Colonic mucosa (tissue), 4 donors: Measurements from ENCODE around the gene SUGCT. TPM values are rescaled to one million over a fixed set of nuclear protein-coding genes. Genes with fewer than 3 reads are reported as not detected.
A peak's percentile ranks its signal among the peaks of the same experiment; 100 is the strongest.

Experiments
- DNase-seq: peaks from one replicate; pipeline ENCODE4 v3.0.0-alpha.2; 2020
- H3K27ac ChIP-seq: fragments of 200-600 bp; one replicate; pipeline ENCODE4 v1.8.0; 2021
- H3K27me3 ChIP-seq: fragments of 200-600 bp; one replicate; pipeline ENCODE4 v1.8.0; 2021
- H3K36me3 ChIP-seq: fragments of 200-600 bp; one replicate; pipeline ENCODE4 v1.8.0; 2021
- H3K4me1 ChIP-seq: fragments of 200-600 bp; one replicate; pipeline ENCODE4 v1.8.0; 2021; ENCODE audit warnings: mild to moderate bottlenecking
- H3K4me3 ChIP-seq: fragments of 200-600 bp; one replicate; pipeline ENCODE4 v1.8.0; 2021
- H3K9ac ChIP-seq, 2 donors: one replicate each; pipeline ENCODE4 v1.7.0; 2013; ENCODE audit warnings: control low read depth in 2 of 2, low read depth in 2 of 2, low read length in 2 of 2
- H3K9me3 ChIP-seq: fragments of 200-600 bp; one replicate; pipeline ENCODE4 v1.8.0; 2021
- intact Hi-C: fragments of 100-400 bp; cut with DNase I; formaldehyde crosslinking; loops from one replicate; pipeline ENCODE4 v1.14.1; 2022
- total RNA-seq, 2 donors: library from RNA; stranded (reverse); fragmentation: NEBNext Ultra II Directional in 1 of 2; extraction: Animal tissue kit (Norgen Biotek cat#: 25700) in 1 of 2; gene quantifications; one replicate each; pipeline ENCODE4 v1.2.1, GENCODE V29; 2021
- TF ChIP-seq, protein P1 (sequence below): fragments of 200-600 bp; IDR thresholded peaks from one replicate; pipeline ENCODE4 v1.8.0; 2022; ENCODE audit warnings: antibody characterized with exemption, mild to moderate bottlenecking
- donor health status: healthy.
- donor health status: DM: no; HTN: no; CAD: no.
- donor health status: DM: no; HTN: no; CAD: no.

Gene SUGCT
- total RNA-seq, 2 donors from 2014 or later: 3.6 to 15.1 TPM

DNA sequence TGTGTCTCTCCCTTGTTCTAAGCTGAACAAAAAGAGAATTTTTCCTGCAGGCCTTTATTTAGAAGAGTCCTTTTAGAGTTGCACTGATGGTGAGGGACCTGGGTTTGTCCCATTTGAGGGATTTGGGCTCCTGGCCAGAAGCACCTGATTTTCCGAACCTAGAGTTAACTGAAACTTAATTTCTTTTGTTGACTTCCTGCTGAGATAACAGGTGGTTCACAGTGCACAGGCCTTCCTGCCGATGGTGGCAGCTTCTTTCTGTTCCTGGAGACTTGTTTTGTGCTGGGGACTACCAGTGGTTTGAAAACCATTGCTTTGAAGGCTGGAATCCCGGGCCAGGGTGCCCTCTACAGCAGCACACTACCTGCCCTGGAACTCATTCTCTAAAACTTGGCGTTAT is 99.2 kb downstream of the SUGCT start:
- no peak overlapping the region for H3K4me3 ChIP-seq
- H3K27ac ChIP-seq: peak overlapping the region; percentile 21
- intact Hi-C loops: no loop called here

DNA sequence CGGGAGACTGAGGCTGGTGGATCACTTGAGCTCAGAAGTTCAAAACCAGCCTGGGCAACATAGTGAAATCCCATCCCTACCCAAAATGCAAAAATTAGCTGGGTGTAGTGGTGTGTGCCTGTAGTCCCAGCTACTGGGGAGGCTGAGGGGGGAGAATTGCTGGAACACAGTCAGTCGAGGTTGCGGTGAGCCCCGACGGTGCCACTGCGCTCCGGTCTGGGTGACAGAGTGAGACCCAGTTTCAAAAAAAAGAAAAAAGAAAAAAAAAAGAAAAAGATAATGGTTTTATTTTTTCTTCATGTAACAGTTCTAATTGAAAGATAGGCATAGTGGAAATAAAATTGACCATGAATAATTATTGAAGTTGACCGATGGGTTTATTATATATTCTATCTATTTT is 99.9 kb downstream of the SUGCT start:
- DNase-seq: no peak
- Histone ChIP-seq H3K4me3 (no peak overlapping the region), H3K9me3 (no peaks in the 10 kb centered on the region), H3K27me3 (no peaks in the 10 kb centered on the region), H3K36me3 (no peaks in the 10 kb centered on the region), H3K27ac (no peak overlapping the region), H3K9ac (no peak overlapping the region), H3K4me1 (no peaks in the 10 kb centered on the region)
- TF ChIP-seq, protein P1, sequence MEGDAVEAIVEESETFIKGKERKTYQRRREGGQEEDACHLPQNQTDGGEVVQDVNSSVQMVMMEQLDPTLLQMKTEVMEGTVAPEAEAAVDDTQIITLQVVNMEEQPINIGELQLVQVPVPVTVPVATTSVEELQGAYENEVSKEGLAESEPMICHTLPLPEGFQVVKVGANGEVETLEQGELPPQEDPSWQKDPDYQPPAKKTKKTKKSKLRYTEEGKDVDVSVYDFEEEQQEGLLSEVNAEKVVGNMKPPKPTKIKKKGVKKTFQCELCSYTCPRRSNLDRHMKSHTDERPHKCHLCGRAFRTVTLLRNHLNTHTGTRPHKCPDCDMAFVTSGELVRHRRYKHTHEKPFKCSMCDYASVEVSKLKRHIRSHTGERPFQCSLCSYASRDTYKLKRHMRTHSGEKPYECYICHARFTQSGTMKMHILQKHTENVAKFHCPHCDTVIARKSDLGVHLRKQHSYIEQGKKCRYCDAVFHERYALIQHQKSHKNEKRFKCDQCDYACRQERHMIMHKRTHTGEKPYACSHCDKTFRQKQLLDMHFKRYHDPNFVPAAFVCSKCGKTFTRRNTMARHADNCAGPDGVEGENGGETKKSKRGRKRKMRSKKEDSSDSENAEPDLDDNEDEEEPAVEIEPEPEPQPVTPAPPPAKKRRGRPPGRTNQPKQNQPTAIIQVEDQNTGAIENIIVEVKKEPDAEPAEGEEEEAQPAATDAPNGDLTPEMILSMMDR: no peak
- intact Hi-C loops: no loop called here

More for the DNA sequence above, 99.2 kb downstream of the SUGCT start:
- Histone ChIP-seq H3K4me1 (no peaks in the 10 kb centered on the region), H3K36me3 (no peaks in the 10 kb centered on the region), H3K9ac (no peak overlapping the region), H3K9me3 (no peaks in the 10 kb centered on the region), H3K27me3 (no peaks in the 10 kb centered on the region)
- TF ChIP-seq, protein P1: no peak
- DNase-seq: peak; percentile 69

DNA sequence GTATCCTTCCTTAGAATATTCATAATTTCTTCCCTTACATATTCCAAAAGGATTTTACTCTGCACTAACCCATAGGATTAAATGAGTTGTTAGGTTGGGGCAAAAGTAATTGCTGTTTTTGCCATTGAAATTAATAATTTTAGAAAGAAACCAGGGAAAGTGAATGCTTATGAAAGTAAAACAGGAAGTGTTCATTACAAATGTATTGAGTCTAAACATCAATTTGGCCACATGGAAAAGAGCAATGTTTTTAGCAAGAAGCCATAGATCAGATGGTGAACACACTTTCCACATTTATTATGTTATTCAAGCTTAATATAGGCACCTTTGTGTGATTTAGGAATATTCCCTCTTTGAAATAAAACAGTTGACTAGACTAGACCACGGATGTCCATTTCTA is 102.9 kb downstream of the SUGCT start:
- Histone ChIP-seq H3K9ac (no peak overlapping the region), H3K27ac (no peak overlapping the region), H3K27me3 (no peaks in the 10 kb centered on the region), H3K4me3 (no peak overlapping the region), H3K9me3 (no peaks in the 10 kb centered on the region), H3K4me1 (no peaks in the 10 kb centered on the region), H3K36me3 (no peaks in the 10 kb centered on the region)
- TF ChIP-seq, protein P1: no peak
- intact Hi-C loops: no loop called here
- no peak for DNase-seq

DNA sequence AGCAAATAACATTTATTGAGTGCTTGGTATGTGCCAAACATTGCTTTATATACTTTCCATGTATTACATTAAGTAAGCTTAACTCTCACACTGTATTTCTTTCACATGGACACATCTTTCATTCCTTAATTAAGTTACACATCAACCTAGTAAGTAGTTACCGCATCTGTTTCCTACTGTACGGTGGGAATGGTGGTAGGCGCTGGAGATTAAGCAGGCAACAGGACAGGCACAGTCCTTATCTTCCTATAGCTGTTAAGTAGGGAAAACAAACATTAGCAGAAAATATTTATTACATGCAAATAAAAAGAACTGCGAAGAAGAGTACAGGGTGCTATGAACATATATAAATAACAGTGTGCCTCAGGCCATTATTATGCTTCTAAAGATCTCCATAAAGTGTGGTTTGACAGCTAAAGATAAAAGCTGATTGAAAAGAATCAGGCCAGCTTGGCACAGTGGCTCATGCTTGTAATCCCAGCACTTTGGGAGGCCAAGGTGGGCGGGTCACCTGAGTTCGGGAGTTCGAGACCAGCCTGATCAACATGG is 105.0 kb downstream of the SUGCT start:
- Histone ChIP-seq H3K9me3 (no peaks in the 10 kb centered on the region), H3K4me3 (no peak overlapping the region), H3K36me3 (no peaks in the 10 kb centered on the region), H3K9ac (no peak overlapping the region), H3K4me1 (no peaks in the 10 kb centered on the region), H3K27me3 (no peaks in the 10 kb centered on the region), H3K27ac (no peak overlapping the region)
- intact Hi-C loops: no loop called here
- DNase-seq: no peak
- TF ChIP-seq, protein P1: no peak

DNA sequence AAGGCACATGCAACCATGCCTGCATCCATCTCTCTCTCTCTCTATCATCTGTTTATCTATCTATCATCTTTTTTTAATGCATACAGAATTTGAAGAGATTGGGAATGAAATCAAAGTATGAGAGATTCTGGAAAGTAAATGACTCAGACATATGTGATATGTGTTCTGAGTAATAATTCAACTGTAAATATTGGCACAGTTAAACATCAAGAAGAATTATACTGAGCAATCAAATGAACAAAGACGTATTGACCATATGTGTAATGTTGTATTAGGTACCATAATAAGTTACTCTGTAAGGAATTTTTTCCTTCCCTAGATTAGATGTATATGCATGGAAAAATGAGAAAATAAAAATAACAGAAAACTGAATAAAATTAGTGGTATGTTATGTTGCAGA is 108.3 kb downstream of the SUGCT start:
- no peak for DNase-seq
- Histone ChIP-seq H3K4me1 (no peaks in the 10 kb centered on the region), H3K9me3 (no peaks in the 10 kb centered on the region), H3K36me3 (no peaks in the 10 kb centered on the region), H3K4me3 (no peak overlapping the region), H3K27ac (no peak overlapping the region), H3K27me3 (no peaks in the 10 kb centered on the region), H3K9ac (no peak overlapping the region)
- intact Hi-C loops: no loop called here
- TF ChIP-seq, protein P1: no peak
